SK-N-SH (cell line): ENCODE results near the gene YOD1. TPM values are rescaled to one million over a fixed set of nuclear protein-coding genes. Genes with fewer than 3 reads are reported as not detected.

Experiments
- CTCF ChIA-PET: fragments of 300-600, 350-600 bp; formaldehyde crosslinking; extraction: SDS; loops from one replicate; lab custom pipeline; 2021; lab: Yijun Ruan, JAX
- POLR2A ChIA-PET: fragments of 350-600 bp; sonication (Branson Sonifier 250); formaldehyde crosslinking; extraction: SDS; loops from one replicate; lab custom pipeline; 2020; ENCODE audit warnings: antibody characterized with exemption, inconsistent platforms; lab: Yijun Ruan, JAX
- DNase-seq: peaks from one replicate; pipeline ENCODE4 v3.0.0; 2012
- H2AFZ ChIP-seq: fragments of 200-600 bp; sonication (generic); 2 replicates; pipeline ENCODE4 v1.8.1; 2016; ENCODE audit warnings: antibody characterized with exemption, mild to moderate bottlenecking, low read depth
- H3F3A ChIP-seq: fragments of 200-600 bp; sonication (generic); replicated peaks from 2 replicates; pipeline ENCODE3; 2016; ENCODE audit warnings: antibody characterized with exemption, mild to moderate bottlenecking; ENCODE audit not compliant: insufficient read depth
- H3K27ac ChIP-seq, 2 experiments: fragments of 200-500 bp in 1 of 2; fragments of 200-600 bp in 1 of 2; sonication (Bioruptor generic) in 1 of 2; sonication (generic), shearing (Covaris generic) in 1 of 2; 2 replicates each; pipeline versions ENCODE4 v1.5.1 to v1.6.1; 2014 to 2016; ENCODE audit warnings: low read depth in 2 of 2, inconsistent platforms in 1 of 2, low read length in 1 of 2, mild to moderate bottlenecking in 1 of 2, mixed read lengths in 1 of 2
- H3K27me3 ChIP-seq: fragments of 200-600 bp; sonication (generic), shearing (Covaris generic); 2 replicates; pipeline ENCODE4 v1.6.1; 2016; ENCODE audit warnings: mixed run types; ENCODE audit not compliant: insufficient read depth
- H3K36me3 ChIP-seq, 2 experiments: fragments of 200-500 bp in 1 of 2; fragments of 200-600 bp in 1 of 2; sonication (Bioruptor generic) in 1 of 2; sonication (generic) in 1 of 2; replicated peaks in 1 of 2; 2 replicates each; pipeline versions ENCODE3 to v1.5.1; 2014 to 2016; ENCODE audit warnings: low read length in 1 of 2, mild to moderate bottlenecking in 1 of 2; ENCODE audit not compliant: insufficient read depth in 2 of 2, control insufficient read depth in 1 of 2
- H3K4me1 ChIP-seq, 2 experiments: fragments of 200-500 bp in 1 of 2; fragments of 200-600 bp in 1 of 2; sonication (Bioruptor generic) in 1 of 2; sonication (generic), shearing (Covaris generic) in 1 of 2; 2 replicates each; pipeline versions ENCODE4 v1.5.1 to v1.6.1; 2014 to 2016; ENCODE audit warnings: low read depth in 1 of 2, low read length in 1 of 2, mixed run types in 1 of 2; ENCODE audit not compliant: insufficient read depth in 2 of 2, control insufficient read depth in 1 of 2
- H3K4me2 ChIP-seq: fragments of 200-600 bp; sonication (generic), shearing (Covaris generic); 2 replicates; pipeline ENCODE4 v1.6.1; 2017; ENCODE audit warnings: mixed run types
- H3K4me3 ChIP-seq, 2 experiments: fragments of 200-500 bp in 1 of 2; fragments of 200-600 bp in 1 of 2; sonication (Bioruptor generic) in 1 of 2; sonication (generic), shearing (Covaris generic) in 1 of 2; 2 replicates each; pipeline versions ENCODE4 v1.5.1 to v1.8.1; 2014 to 2016; ENCODE audit warnings: low read depth in 2 of 2, inconsistent platforms in 1 of 2, low read length in 1 of 2, mild to moderate bottlenecking in 1 of 2, mixed read lengths in 1 of 2, moderate library complexity in 1 of 2
- H3K79me2 ChIP-seq: fragments of 200-600 bp; sonication (generic); 2 replicates; pipeline ENCODE4 v1.8.1; 2017; ENCODE audit warnings: mild to moderate bottlenecking; ENCODE audit not compliant: insufficient read depth
- H3K9ac ChIP-seq: fragments of 200-600 bp; sonication (generic); 2 replicates; pipeline ENCODE4 v1.6.1; 2017; ENCODE audit warnings: mixed run types
- H3K9me2 ChIP-seq: fragments of 200-600 bp; sonication (generic); 2 replicates; pipeline ENCODE4 v1.6.1; 2017; ENCODE audit warnings: mixed run types
- H3K9me3 ChIP-seq: fragments of 200-600 bp; sonication (generic); 2 replicates; pipeline ENCODE4 v1.6.1; 2017; ENCODE audit warnings: mixed run types, mild to moderate bottlenecking, moderate library complexity
- H4K20me1 ChIP-seq: fragments of 200-600 bp; sonication (generic); 2 replicates; pipeline ENCODE4 v1.6.1; 2017; ENCODE audit warnings: mild to moderate bottlenecking, mixed run types; ENCODE audit not compliant: insufficient read depth
- CHD2 ChIP-seq: fragments of 150-350 bp; IDR thresholded peaks from 2 replicates; pipeline ENCODE4 v1.6.1; 2018; ENCODE audit warnings: low read length; ENCODE audit not compliant: partially characterized antibody
- ELF1 ChIP-seq: IDR thresholded peaks from 2 replicates; pipeline ENCODE4 v1.4.0; 2012
- EP300 ChIP-seq, 2 experiments: IDR thresholded peaks; 2 replicates each; pipeline versions ENCODE4 v1.4.0 to v1.6.1; 2012; ENCODE audit warnings: borderline replicate concordance in 1 of 2, low read depth in 1 of 2, low read length in 1 of 2
- EZH2phosphoT487 ChIP-seq: fragments of 200-600 bp; sonication (generic); IDR thresholded peaks from 2 replicates; pipeline ENCODE4 v1.6.1; 2017; ENCODE audit warnings: low read depth, mixed run types, mild to moderate bottlenecking, antibody characterized with exemption, moderate library complexity, borderline replicate concordance
- FOSL2 ChIP-seq: IDR thresholded peaks from 2 replicates; pipeline ENCODE4 v1.4.0; 2012; ENCODE audit warnings: low read depth, mild to moderate bottlenecking, moderate library complexity, borderline replicate concordance
- FOXJ3 ChIP-seq: sonication (generic); formaldehyde crosslinking; IDR thresholded peaks from 2 replicates; pipeline ENCODE4 v1.5.1; 2020; ENCODE audit warnings: mild to moderate bottlenecking, missing genetic modification reagents
- JUND ChIP-seq: IDR thresholded peaks from 2 replicates; pipeline ENCODE4 v1.4.0; 2012
- MAX ChIP-seq: IDR thresholded peaks from 2 replicates; pipeline ENCODE4 v1.4.0; 2012; ENCODE audit warnings: low read depth
- MEF2A ChIP-seq: IDR thresholded peaks from 2 replicates; pipeline ENCODE4 v1.4.0; 2012; ENCODE audit warnings: low read depth, borderline replicate concordance
- MXI1 ChIP-seq: IDR thresholded peaks from 2 replicates; pipeline ENCODE4 v1.6.1; 2012; ENCODE audit warnings: mild to moderate bottlenecking, low read depth, low read length, improper control_type of control experiment
- POLR2AphosphoS5 ChIP-seq: IDR thresholded peaks from 2 replicates; pipeline ENCODE4 v1.6.1; 2012; ENCODE audit warnings: low read depth, low read length
- RAD21 ChIP-seq: IDR thresholded peaks from 2 replicates; pipeline ENCODE4 v1.6.1; 2012; ENCODE audit warnings: mild to moderate bottlenecking, low read length
- REST ChIP-seq: IDR thresholded peaks from 2 replicates; pipeline ENCODE4 v1.6.1; 2012; ENCODE audit warnings: mild to moderate bottlenecking, low read depth, low read length, moderate library complexity
- RFX5 ChIP-seq: IDR thresholded peaks from 2 replicates; pipeline ENCODE4 v1.6.1; 2012; ENCODE audit warnings: mild to moderate bottlenecking, improper control_type of control experiment, low read length
- RXRA ChIP-seq: IDR thresholded peaks from 2 replicates; pipeline ENCODE4 v1.4.0; 2012; ENCODE audit warnings: low read depth, mild to moderate bottlenecking, borderline replicate concordance
- SIN3A ChIP-seq: IDR thresholded peaks from 2 replicates; pipeline ENCODE4 v1.6.1; 2012; ENCODE audit warnings: low read depth, mild to moderate bottlenecking, low read length, moderate library complexity, borderline replicate concordance
- SMC3 ChIP-seq: IDR thresholded peaks from 2 replicates; pipeline ENCODE4 v1.6.1; 2012; ENCODE audit warnings: low read depth, low read length, improper control_type of control experiment
- TAF1 ChIP-seq: IDR thresholded peaks from 2 replicates; pipeline ENCODE4 v1.6.1; 2012; ENCODE audit warnings: low read depth, mild to moderate bottlenecking, low read length, moderate library complexity, borderline replicate concordance
- TEAD4 ChIP-seq: IDR thresholded peaks from 2 replicates; pipeline ENCODE4 v1.4.0; 2012; ENCODE audit warnings: mild to moderate bottlenecking, borderline replicate concordance; ENCODE audit not compliant: insufficient read depth
- USF1 ChIP-seq: IDR thresholded peaks from 2 replicates; pipeline ENCODE4 v1.4.0; 2012; ENCODE audit warnings: low read depth, borderline replicate concordance
- USF2 ChIP-seq: fragments of 150-350 bp; IDR thresholded peaks from 2 replicates; pipeline ENCODE4 v1.6.1; 2017; ENCODE audit warnings: antibody characterized with exemption, low read length, low read depth, borderline replicate concordance
- WGBS: methylation state at CpG from one replicate; pipeline ENCODE4 v1.1.6; 2017; ENCODE audit warnings: low lambda C conversion rate; 5-methylcytosine and 5-hydroxymethylcytosine counted together
- polyA plus RNA-seq, 3 experiments: library from polyadenylated mRNA; depleted of rRNA; stranded (reverse); fragments of >200 nt; gene quantifications; 2 replicates each; pipeline ENCODE4 v1.2.3, GENCODE V29; 2012

YOD1 gene
- polyA plus RNA-seq, 1 of the 3 experiments (the other 2 are of a cell fraction), result 0.79 TPM

- Histone ChIP-seq H3K9me3 (no peaks in the 10 kb centered on the region), H3K79me2 (no peaks in the 10 kb centered on the region), H3K9me2 (no peaks in the 10 kb centered on the region), H3K27me3 (no peaks in the 10 kb centered on the region), H3K9ac (no peak overlapping the region), H3K4me2 (no peak overlapping the region), H3K27ac (no peak overlapping the region), H2AFZ (no peak overlapping the region), H3F3A (peaks cover 5% of the 10 kb centered on the region), H3K4me3 (no peak overlapping the region), H3K36me3 (peaks cover 0 to 7% of the 10 kb centered on the region in 2 experiments), H3K4me1 (peaks cover 0 to 4% of the 10 kb centered on the region in 2 experiments; a peak in 1 of 4 replicates), H4K20me1 (no peaks in the 10 kb centered on the region)
- WGBS, result 82% methylated on average over 4 of the region's 4 CpGs
- ChIA-PET POLR2A (no interaction called here), CTCF (interaction anchor here (0.9 kb wide), 1 partner anchor 9 kb away, joined by 6 read pairs; no protein-coding TSS in a partner anchor)
- no peak for DNase-seq
- TF ChIP-seq ELF1 (no peak), SIN3A (no peak), TEAD4 (no peak), MXI1 (no peak), MEF2A (no peak), POLR2AphosphoS5 (no peak), JUND (no peak), RAD21 (no peak), TAF1 (no peak), FOXJ3 (no peak), EZH2phosphoT487 (no peak), RXRA (no peak), USF1 (no peak), USF2 (no peak), FOSL2 (no peak), RFX5 (no peak), EP300 (IDR thresholded peaks at IDR 0.05; ENCODE audit: borderline replicate concordance in 1 of 2, low read depth in 1 of 2, low read length in 1 of 2) (no peak)
Observed at GRCh38 chr1:207058252-207058651, 7.2 kb upstream of the YOD1 start.

GRCh38 chr1:207056673-207057072 is 5.7 kb upstream of the YOD1 start:
- ChIA-PET CTCF (interaction anchor here (0.8 kb wide), 1 partner anchor 15 kb away, joined by 3 read pairs; no protein-coding TSS in a partner anchor), POLR2A (no interaction called here)
- H3K79me2 ChIP-seq, result no peaks in the 10 kb centered on the region
- no peak overlapping the region for H3K9ac ChIP-seq
- WGBS, result 91% methylated on average over 6 of the region's 6 CpGs
- TF ChIP-seq EZH2phosphoT487 (no peak), CHD2 (no peak), USF1 (no peak), FOSL2 (no peak), EP300 (IDR thresholded peaks at IDR 0.05; ENCODE audit: borderline replicate concordance in 1 of 2, low read depth in 1 of 2, low read length in 1 of 2) (no peak), REST (no peak), RFX5 (no peak), MAX (no peak), POLR2AphosphoS5 (no peak), SMC3 (no peak)
- H3K4me3 ChIP-seq, result no peak overlapping the region
- no peak overlapping the region for H2AFZ ChIP-seq
- no peaks in the 10 kb centered on the region for H3K9me3 ChIP-seq
- H3K4me1 ChIP-seq, result peaks cover 9% of the 10 kb centered on the region in 2 experiments; a peak in 3 of 4 replicates
- peaks cover 13% of the 10 kb centered on the region for H3F3A ChIP-seq
- no peak for DNase-seq
- no peak overlapping the region for H3K27ac ChIP-seq
- no peak overlapping the region for H3K4me2 ChIP-seq
- peaks cover 0 to 4% of the 10 kb centered on the region in 2 experiments for H3K36me3 ChIP-seq
- no peaks in the 10 kb centered on the region for H3K27me3 ChIP-seq
- H4K20me1 ChIP-seq, result no peaks in the 10 kb centered on the region
- H3K9me2 ChIP-seq, result no peaks in the 10 kb centered on the region
